Parathyroid adenoma (tissue), 2 donors: ENCODE measurements around the gene VPS13D.

ENCODE experiments used
- H2AFZ ChIP-seq: fragments of 300-600 bp; sonication (generic); one replicate; pipeline ENCODE4 v1.7.0; 2017; ENCODE audit warnings: antibody characterized with exemption, mild to moderate bottlenecking
- H3K27ac ChIP-seq: fragments of 300-600 bp; sonication (generic); one replicate; pipeline ENCODE4 v1.7.0; 2017
- H3K27me3 ChIP-seq: fragments of 300-600 bp; sonication (generic); one replicate; pipeline ENCODE4 v1.7.0; 2017; ENCODE audit warnings: low read length; ENCODE audit not compliant: control insufficient read depth, insufficient read depth
- H3K36me3 ChIP-seq: fragments of 300-600 bp; sonication (generic); one replicate; pipeline ENCODE4 v1.7.0; 2017; ENCODE audit warnings: low read length; ENCODE audit not compliant: control insufficient read depth, insufficient read depth
- H3K4me1 ChIP-seq: fragments of 300-600 bp; sonication (generic); one replicate; pipeline ENCODE4 v1.7.0; 2017; ENCODE audit warnings: control low read depth
- H3K4me2 ChIP-seq: fragments of 300-600 bp; sonication (generic); one replicate; pipeline ENCODE4 v1.7.0; 2017; ENCODE audit warnings: low read length
- H3K4me3 ChIP-seq: fragments of 300-600 bp; sonication (generic); one replicate; pipeline ENCODE4 v1.7.0; 2017; ENCODE audit warnings: low read depth, low read length
- H3K79me2 ChIP-seq: fragments of 300-600 bp; sonication (generic); one replicate; pipeline ENCODE4 v1.7.0; 2017; ENCODE audit warnings: control low read depth
- H3K9ac ChIP-seq: fragments of 300-600 bp; sonication (generic); one replicate; pipeline ENCODE4 v1.7.0; 2017; ENCODE audit warnings: mild to moderate bottlenecking
- H3K9me3 ChIP-seq: fragments of 300-600 bp; sonication (generic); one replicate; pipeline ENCODE4 v1.7.0; 2017; ENCODE audit warnings: low read length; ENCODE audit not compliant: control insufficient read depth
- CTCF ChIP-seq: fragments of 300-600 bp; sonication (generic); IDR thresholded peaks from one replicate; pipeline ENCODE4 v1.7.0; 2017; ENCODE audit warnings: antibody characterized with exemption, mild to moderate bottlenecking
- donor health status: primary hyperparathyroidism.

VPS13D gene

DNA sequence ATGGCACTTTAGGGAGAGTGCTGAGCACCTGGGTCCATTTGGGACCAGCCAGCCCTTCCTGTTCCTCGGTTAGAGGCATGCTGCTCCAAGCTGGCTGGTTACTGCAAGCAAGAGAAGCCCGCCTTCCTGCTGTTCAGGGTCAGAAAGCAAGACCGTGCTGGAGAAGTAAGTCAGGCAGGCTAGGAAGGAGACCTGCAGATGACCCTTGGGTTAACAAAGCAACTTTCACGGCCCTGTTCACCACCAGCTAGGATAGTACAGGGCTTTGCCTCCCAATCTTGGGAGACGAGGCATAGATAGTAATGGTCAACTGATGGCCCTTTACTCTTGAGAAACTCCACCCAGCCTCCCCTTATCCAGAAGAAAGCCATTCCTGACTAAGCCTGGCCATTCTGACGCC, 252.1 kb downstream of the VPS13D start:
- no peaks in the 10 kb centered on the region for H3K79me2 ChIP-seq
- peaks cover 50% of the 10 kb centered on the region for H3K4me1 ChIP-seq
- no peak overlapping the region for H2AFZ ChIP-seq
- no peak overlapping the region for H3K4me2 ChIP-seq
- H3K4me3 ChIP-seq = no peak overlapping the region
- H3K27ac ChIP-seq = no peak overlapping the region
- TF ChIP-seq CTCF = no peak
- no peaks in the 10 kb centered on the region for H3K9me3 ChIP-seq
- no peaks in the 10 kb centered on the region for H3K36me3 ChIP-seq
- H3K9ac ChIP-seq = no peak overlapping the region
- H3K27me3 ChIP-seq = no peaks in the 10 kb centered on the region

DNA sequence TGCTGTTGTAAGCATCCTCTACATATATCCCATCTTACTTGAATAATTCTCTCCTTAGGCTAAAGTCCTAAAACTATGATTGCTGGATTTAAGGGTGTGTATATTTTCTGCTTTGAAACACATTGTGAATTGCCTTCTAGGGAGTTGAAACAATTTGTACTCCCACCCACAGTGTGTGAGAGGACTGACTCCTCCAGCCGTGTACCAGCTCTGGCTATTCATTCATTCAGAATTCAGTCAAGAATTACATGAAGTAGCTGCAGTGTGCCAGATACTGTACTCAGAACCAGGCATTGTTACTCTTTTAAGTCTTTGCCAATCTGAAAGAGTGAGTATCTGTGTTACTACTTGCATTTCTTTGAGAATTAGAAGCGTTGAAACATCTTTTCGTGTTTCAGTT, 253.2 kb downstream of the VPS13D start:
- Histone ChIP-seq H3K9me3 (no peaks in the 10 kb centered on the region), H3K27ac (no peak overlapping the region), H3K4me1 (peaks cover 57% of the 10 kb centered on the region), H3K9ac (no peak overlapping the region), H2AFZ (no peak overlapping the region), H3K4me2 (no peak overlapping the region), H3K36me3 (no peaks in the 10 kb centered on the region), H3K79me2 (no peaks in the 10 kb centered on the region), H3K27me3 (no peaks in the 10 kb centered on the region), H3K4me3 (no peak overlapping the region)
- TF ChIP-seq CTCF = no peak

DNA sequence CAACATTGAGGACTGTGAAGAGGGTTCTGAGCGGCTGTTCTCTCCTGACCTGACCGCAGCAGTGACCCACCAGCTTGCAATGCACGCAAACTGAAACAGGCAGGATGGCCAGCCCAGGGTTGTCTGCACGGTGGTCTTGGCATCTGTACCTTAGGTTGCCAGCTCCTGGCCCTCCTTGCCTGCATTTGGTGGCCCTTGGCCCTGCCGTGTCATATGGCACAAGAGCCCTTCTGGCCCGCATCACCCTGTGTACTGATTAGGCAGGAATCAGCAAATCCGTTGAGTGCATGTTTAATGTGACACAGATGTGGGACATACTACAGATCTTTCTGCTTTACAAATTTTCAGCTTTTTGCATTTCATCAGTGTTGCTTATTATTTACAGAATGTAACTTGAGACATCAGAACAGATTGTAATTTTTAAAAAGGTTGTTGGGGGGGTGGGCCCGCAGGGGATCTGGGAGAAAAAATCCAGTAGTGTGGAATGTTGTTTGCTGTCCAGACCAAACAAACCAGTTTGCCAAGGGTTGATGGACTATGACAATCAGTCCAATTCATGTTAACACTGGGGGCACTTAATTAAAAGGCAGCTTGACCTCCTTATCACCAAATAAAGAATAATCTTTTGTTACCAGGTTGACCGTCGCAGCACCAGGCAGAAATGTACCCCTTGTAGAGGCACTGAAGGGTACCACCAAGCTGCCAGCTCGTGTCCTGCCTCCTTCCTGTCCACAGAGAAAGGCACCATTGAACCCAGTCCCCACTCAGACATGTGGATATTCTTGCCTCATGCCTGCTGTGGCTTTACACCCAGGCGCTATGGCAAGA, 255.6 kb downstream of the VPS13D start:
- peak overlapping the region; percentile 98 for H3K27ac ChIP-seq
- H3K36me3 ChIP-seq = no peaks in the 10 kb centered on the region
- no peak for TF ChIP-seq CTCF
- no peaks in the 10 kb centered on the region for H3K9me3 ChIP-seq
- H3K4me2 ChIP-seq = peak overlapping the region; percentile 58
- H3K79me2 ChIP-seq = no peaks in the 10 kb centered on the region
- H3K27me3 ChIP-seq = no peaks in the 10 kb centered on the region
- H3K9ac ChIP-seq = no peak overlapping the region
- H2AFZ ChIP-seq = no peak overlapping the region
- H3K4me3 ChIP-seq = peak overlapping the region; percentile 14
- peaks cover 42% of the 10 kb centered on the region for H3K4me1 ChIP-seq

DNA sequence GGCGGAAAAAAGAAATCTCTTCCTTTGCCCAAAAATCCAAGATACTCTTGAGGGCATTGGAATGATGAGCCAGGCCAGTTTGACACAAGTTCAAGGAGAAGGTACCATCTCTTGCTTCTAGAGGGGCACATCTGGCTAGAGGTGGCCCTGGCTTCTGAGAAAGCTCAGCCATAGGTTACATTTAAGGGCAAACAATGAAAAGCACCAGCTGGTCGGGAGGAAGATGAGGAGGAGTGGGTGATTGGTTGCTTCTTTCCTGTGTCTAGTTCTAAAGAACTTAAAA, 256.2 kb downstream of the VPS13D start:
- Histone ChIP-seq H3K4me2 (peak overlapping the region; percentile 58), H3K4me3 (peak overlapping the region; percentile 14), H3K9me3 (no peaks in the 10 kb centered on the region), H3K79me2 (no peaks in the 10 kb centered on the region), H3K27me3 (no peaks in the 10 kb centered on the region), H3K27ac (peak overlapping the region; percentile 98), H2AFZ (no peak overlapping the region), H3K36me3 (no peaks in the 10 kb centered on the region), H3K4me1 (peaks cover 40% of the 10 kb centered on the region), H3K9ac (no peak overlapping the region)
- TF ChIP-seq CTCF = no peak

- no peaks in the 10 kb centered on the region for H3K9me3 ChIP-seq
- H3K36me3 ChIP-seq = no peaks in the 10 kb centered on the region
- no peak overlapping the region for H2AFZ ChIP-seq
- peak overlapping the region; percentile 26 for H3K4me3 ChIP-seq
- peak overlapping the region; percentile 58 for H3K4me2 ChIP-seq
- no peaks in the 10 kb centered on the region for H3K27me3 ChIP-seq
- no peak overlapping the region for H3K9ac ChIP-seq
- H3K27ac ChIP-seq = peak overlapping the region; percentile 98
- peaks cover 35% of the 10 kb centered on the region for H3K4me1 ChIP-seq
- TF ChIP-seq CTCF = no peak
- no peaks in the 10 kb centered on the region for H3K79me2 ChIP-seq
Measured at GRCh38 chr1:12486401-12487005, 256.7 kb downstream of the VPS13D start.
